Muscle of arm (tissue), 14 donors: ENCODE measurements around the gene IL12RB2. TPM values are rescaled to one million over a fixed set of nuclear protein-coding genes. Genes with fewer than 3 reads are reported as not detected.

ENCODE experiments used
- DNase-seq: peaks from one replicate; pipeline ENCODE4 v3.0.0-alpha.2; 2013
- long read RNA-seq, 11 donors: transcript quantifications; one replicate each; lab custom pipeline, GENCODE V29; 2026
- polyA plus RNA-seq, 12 donors: library from polyadenylated mRNA; unstranded; fragments of 120-200 nt; gene quantifications; one replicate each; pipeline ENCODE4 v1.2.1, GENCODE V29; 2013; ENCODE audit not compliant: insufficient read length in 12 of 12

IL12RB2 gene, protein sequence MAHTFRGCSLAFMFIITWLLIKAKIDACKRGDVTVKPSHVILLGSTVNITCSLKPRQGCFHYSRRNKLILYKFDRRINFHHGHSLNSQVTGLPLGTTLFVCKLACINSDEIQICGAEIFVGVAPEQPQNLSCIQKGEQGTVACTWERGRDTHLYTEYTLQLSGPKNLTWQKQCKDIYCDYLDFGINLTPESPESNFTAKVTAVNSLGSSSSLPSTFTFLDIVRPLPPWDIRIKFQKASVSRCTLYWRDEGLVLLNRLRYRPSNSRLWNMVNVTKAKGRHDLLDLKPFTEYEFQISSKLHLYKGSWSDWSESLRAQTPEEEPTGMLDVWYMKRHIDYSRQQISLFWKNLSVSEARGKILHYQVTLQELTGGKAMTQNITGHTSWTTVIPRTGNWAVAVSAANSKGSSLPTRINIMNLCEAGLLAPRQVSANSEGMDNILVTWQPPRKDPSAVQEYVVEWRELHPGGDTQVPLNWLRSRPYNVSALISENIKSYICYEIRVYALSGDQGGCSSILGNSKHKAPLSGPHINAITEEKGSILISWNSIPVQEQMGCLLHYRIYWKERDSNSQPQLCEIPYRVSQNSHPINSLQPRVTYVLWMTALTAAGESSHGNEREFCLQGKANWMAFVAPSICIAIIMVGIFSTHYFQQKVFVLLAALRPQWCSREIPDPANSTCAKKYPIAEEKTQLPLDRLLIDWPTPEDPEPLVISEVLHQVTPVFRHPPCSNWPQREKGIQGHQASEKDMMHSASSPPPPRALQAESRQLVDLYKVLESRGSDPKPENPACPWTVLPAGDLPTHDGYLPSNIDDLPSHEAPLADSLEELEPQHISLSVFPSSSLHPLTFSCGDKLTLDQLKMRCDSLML
- polyA plus RNA-seq: 1 to 10 TPM in 6 of 12 donors, under 1 TPM in 4, not detected in 2; 0.59 to 2.0 (median 1.2) TPM
- long read RNA-seq, donor 1: 0 reads
- long read RNA-seq, donor 2: 0 reads
- long read RNA-seq, donor 3: 0 reads
- long read RNA-seq, donor 4: 0 reads
- long read RNA-seq, donor 5: 0 reads
- long read RNA-seq, donor 6: 0 reads
- long read RNA-seq, donor 7: 0 reads
- long read RNA-seq, donor 8: 0 reads
- long read RNA-seq, donor 9: 0 reads
- long read RNA-seq, donor 10: 0 reads
- long read RNA-seq, donor 11: 0 reads

DNA sequence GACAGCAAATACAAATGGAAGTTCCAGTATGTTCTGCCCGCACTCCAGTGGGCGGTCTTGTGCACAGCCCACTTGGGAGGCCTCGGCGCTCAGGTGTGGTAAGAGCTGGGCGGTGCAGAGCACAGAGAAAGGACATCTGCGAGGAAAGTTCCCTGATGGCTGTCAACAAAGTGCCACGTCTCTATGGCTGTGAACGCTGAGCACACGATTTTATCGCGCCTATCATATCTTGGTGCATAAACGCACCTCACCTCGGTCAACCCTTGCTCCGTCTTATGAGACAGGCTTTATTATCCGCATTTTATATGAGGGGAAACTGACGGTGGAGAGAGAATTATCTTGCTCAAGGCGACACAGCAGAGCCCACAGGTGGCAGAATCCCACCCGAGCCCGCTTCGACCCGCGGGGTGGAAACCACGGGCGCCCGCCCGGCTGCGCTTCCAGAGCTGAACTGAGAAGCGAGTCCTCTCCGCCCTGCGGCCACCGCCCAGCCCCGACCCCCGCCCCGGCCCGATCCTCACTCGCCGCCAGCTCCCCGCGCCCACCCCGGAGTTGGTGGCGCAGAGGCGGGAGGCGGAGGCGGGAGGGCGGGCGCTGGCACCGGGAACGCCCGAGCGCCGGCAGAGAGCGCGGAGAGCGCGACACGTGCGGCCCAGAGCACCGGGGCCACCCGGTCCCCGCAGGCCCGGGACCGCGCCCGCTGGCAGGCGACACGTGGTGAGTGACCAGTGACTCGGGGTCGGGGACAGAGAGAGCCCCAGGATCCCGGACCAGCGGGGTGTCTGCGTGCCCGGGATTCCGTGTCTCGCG lies at the start of gene IL12RB2:
IL12RB2 (plus strand) TSS at position 623 of the 810 bp plus-strand sequence. CDS start 12,496 bp downstream, outside the sequence.
- DNase-seq: no peak

DNA sequence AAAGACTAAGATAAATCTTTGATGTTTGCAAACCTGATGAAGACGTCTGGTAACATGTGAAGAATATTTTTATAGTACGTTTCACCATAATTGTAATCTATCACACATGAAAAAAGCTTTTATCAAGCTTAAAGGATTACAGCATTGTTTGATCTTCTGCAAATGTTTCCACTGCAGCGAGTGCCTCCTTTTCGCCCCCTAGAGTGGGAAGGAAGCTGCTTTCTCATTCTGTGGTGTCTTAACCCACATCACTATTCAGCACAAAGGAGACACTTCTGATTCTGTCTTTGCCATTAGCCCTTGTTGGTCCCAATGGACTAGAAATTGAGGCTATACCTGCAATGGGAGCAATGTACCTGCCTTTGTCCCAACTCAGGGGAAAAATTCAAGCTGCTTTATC lies 46.0 kb upstream of the IL12RB2 start:
- no peak for DNase-seq

DNA sequence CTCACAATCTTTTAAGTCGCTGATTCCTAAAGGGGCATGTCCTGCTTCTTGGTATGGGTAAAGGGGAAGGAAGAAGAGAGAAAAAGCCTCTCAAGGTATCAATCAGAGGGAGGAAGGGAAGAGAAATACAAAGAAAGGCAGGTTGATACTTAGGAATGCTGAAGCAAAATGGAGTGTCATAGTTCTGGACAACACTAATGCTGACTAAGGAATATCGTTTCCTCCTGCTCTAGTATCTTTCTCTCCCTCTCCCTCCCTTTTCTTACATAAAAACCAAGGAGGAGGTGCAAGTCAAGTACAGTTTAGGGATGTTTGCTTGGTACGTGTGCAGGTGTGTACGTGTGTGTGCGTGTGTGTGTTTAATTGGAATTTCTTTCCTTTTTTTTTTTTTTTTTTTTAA lies 44.9 kb upstream of the IL12RB2 start:
- no peak for DNase-seq

DNA sequence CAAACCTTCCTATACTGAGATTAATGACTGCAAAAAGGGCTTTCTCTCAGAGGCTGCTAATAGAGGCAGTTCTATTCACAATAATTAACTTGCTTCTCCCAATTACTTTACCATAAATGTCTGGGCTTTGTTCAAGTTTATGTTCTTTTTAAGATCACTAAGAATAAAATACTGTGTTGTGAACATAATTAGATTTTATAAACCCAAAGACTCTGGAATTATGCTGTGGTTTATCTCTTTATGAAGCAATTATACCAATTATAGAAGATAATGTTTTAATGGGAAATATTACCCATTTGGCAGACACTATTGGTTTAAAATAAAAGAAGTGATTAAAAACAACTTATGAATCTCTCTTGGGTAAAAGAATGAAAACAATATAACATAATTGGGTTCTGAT lies 43.5 kb upstream of the IL12RB2 start:
- no peak for DNase-seq

DNA sequence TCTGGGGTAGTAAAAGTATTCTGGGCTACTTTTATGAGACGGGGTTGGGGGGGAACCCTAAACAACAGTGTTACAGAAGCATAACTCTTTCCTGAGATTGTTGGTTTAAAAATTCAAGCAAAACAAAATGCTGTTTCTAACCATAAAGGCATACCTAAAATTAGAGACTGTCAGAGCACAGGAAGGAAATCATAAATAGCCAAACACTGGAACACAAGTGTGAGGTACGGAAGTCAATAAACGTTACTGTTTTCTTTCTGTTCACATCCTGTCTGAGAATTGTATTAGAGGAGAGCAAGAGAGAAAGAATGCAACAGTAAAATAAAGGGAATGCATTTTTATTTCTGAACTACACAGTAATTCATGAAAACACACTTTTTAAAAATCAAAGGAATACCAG lies 42.8 kb upstream of the IL12RB2 start:
- DNase-seq: no peak

DNA sequence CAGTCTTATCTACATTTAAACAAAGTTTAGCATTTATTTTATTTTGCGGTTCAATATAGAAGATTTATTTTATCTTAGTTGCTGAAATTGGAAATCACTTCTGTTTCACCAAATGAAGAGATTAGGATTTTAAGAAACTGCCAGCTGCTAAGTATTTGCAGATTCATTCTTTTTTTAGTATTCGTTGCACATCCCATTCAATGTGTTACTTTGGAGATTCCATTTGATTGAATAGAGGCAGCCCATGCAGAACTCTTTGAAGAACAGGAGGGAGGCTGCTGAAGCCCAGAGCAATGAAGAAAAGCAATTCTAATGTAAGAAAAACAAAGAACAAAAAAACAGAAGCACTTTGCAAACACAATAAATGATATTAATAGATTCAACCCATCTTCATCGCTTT lies 38.6 kb upstream of the IL12RB2 start:
- no peak for DNase-seq

DNA sequence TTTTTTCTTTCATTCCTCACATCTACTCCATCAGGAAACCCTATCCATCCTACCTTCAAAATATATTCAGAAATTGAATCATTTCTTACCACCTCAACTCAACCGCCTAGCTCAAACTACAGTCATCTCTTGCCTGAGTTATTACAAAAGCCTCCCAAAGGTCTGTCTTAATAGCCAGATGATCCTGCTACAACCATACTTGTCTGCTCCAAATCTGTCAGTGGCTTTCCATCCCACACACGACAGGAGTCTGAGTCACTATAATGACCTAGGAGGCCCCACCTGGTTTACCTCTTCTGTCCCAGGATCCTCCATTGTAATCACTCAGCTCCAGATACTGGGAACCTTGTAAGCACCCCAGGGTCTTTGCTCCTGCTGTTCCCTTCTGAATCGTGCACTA lies 37.1 kb upstream of the IL12RB2 start:
- no peak for DNase-seq

DNA sequence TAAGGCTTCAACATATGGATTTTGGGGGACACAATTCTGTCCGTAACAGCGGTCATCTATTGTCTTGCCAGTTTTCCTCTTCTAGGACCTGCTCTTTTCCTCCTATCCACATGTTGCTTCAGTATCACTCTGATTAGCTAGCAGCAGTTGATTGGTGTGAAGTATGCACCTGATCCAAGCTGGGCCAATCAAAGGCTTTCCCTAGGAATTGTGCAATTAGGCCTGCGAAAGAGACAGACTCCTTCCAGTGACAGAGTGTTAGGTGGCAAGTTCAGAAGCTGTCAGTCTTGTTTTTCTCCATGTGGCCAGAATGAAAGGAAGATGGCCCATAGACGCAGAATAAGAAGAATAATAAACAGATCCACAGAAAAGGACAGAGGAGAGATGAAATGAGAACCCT lies 34.1 kb upstream of the IL12RB2 start:
- no peak for DNase-seq

DNA sequence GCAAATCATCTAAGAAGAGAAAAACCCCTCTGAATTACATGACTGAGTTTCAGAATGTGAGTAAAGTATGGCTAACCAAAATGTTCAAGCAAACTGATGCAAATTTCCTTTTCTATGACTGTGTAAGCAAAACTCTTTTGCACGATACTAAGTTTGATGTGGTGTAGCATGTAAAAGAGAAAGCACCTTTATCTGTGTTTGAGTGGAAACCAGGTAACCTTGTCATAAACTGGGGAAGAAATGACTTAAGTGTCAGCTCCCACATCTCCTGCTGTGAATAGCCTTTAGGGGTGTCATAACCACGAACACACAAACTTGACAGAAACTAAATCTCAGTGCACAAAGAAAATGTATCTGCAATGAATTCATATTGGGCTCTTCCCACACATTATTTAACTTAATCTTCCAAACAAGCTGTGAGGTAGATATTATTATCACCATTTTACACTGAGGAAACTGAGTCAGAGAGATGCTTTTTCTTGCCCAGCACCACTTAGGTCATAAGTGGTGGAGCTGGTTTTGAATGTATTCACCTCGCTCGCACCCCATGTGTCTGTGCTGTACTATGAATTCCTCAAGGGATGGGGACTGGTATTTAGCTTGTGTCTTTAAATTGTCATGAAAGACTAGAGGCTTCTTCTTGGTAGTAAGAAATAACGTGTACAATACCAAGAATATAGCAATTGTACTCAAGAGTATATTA lies 32.9 kb upstream of the IL12RB2 start:
- no peak for DNase-seq

DNA sequence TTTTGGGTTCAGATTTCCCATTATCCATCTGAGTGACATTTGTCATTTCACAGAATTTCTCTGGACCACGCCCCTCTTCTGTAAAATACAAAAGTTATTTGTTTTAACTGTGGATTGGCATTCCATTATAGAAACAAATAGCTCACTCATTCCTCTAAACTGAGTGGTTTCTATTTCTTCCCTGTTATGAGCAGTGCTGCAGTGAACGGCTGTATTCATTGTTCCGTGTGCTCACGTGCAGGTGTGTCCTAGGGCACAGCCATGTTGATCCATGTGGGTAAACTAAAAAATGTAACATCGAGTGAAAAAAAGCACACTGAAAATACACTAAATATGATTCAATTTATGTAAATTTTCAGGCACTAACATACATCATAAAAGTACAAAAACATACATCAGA lies 27.0 kb upstream of the IL12RB2 start:
- DNase-seq: no peak

DNA sequence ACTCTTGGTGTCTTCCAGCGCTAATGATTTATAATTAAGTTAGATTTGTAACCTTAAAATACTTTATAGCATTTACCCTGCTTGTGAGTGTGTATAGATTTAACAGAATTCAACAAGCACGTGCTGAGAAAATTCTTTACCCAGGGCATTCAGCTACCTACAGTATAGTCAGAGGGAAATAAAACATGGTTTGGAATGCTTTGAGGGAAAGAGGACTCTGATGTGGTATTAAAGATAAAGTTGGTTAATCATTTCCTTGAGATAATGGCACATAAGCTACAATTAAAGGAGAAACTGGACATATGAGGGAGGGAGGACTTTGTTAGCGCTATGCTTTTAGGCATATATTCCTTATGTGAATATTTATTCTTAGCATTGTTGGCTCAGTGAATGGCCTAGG lies 26.4 kb upstream of the IL12RB2 start:
- no peak for DNase-seq

DNA sequence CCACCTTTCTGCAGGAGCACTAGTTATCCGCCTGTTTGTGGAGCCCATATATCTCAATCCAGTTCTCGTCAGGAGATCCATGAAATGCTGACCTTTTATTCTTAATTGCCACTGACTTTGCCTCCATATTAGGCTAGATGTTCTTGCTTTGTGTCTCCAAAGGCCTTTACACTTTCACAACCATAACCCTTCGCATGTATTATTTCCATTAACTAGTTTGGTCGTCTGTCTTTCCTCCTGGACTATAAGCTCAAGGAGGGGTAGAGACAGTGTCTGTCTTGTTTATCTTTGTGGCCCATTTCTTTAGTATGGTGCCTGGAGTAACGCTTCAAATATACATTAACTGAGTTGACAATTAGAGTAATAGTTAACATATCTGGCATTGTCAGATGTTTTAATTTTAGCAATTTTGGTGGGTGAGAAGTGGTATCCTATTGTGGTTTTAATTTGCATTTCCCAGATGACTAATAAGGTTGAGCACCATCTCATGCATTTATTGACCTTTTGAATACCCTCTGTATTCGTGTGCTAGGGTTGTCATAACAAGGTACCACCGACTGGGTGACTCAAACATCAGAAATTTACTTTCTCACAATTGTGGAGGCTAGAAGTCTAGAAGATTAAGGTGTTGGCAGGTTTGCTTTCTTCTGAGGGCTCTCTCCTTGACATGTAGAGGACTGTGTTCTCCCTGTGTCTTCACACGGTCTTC lies 21.7 kb upstream of the IL12RB2 start:
- DNase-seq: no peak

DNA sequence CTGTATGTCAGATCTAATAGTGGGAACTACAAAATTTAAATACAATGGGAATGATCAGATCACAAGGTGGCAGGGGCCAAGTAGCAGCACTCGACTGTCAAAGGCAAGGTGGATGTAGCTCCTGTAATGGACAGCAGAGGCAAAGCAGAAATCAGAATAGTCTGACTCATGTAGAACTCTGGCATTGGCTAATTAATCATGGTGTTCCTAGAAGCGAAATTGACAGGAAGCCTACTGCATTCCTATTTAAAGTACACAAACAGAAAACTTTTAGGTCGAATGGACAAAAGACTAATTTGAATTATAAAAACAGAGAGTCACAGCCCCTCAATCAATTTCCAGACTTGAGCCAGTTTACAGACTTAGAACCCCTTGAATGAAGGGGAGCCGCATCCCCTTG lies 17.4 kb upstream of the IL12RB2 start:
- DNase-seq: no peak

DNA sequence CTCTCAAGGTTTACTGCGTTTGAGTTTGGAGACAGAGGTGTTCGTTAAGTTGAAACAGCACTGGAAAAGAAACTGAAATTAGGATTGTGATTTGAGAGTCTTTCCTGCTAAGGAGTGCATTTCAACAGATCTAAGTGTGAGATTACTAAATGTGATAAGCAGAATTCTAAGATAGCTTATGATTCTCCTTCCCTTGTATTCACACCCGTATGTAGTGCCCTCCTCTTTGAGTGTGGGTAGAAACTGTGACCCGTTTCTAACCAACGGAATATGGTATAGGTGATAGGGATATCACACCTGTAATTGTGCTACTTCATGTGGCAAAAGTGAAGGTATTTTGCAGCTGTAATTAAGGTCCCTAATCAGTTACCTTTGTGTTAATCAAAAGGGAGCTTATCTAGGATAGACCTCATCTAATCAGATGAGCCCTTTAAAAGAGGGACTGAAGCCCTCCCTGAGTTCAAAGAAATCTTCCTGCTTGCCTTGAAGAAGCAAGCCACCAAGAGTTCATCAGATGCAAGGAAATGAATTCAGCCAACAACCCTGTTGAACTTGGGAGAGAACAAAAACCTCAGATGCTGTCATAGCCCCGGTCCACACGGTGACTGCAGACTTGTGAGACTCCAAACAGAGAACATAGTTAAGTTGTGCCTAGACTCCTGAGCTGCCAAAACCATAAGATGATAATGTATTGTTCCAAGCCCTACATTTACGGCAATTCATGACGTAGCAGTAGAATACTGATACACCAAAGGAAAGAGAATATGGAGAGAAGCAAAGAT lies 12.6 kb upstream of the IL12RB2 start:
- DNase-seq: no peak

DNA sequence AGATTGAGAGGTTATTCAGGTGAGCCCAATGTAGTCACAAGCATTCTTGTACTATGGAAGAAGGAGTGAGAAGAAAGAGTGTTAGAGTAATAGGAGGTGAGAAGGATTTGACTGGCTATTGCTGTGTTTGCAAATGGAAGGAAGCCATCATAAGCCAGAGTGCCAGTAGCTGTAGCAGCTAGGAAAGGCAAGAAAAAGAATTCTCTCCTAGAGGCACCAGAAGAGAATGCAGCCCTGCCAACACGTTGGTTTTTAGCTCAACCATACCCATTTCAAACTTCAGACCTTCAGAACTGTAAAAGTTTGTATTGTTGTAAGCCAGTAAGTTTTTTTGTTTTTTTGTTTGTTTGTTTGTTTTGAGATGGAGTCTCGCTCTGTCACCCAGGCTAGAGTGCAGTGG lies 8.9 kb upstream of the IL12RB2 start:
- DNase-seq: no peak

DNA sequence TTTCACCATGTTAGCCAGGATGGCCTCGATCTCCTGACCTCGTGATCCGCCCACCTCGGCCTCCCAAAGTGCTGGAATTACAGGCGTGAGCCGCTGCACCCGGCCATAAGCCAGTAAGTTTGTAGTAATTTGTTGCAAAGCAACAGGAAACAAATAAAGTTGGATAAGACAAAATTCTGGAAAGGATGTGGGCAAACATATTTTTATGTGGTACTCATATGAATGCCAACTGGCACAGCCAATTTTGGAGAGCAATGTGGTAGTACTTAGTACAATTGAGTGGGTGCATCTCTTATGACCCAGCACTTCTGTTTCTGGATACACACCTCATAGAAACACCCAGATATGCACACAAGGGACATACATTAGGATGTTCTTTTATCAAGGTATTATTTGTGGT lies 8.4 kb upstream of the IL12RB2 start:
- no peak for DNase-seq

DNA sequence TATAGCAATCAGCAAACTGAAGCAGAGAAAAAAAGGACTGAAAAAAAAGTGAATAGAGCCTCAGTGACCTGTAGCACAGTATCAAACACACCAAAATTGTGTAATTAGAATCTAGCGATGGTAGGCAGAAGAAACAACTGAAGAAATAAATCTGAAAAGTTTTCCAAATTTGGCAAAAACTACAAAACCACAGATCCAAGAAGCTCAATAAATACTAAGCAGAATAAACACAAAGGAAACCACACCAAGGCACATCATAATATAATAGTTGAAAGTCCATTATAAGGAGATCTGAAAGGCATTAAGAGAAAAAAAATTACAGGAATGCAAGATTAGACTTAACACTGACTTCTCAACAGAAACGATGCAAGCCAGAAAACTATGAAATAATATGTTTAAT lies 7.1 kb upstream of the IL12RB2 start:
- DNase-seq: no peak

DNA sequence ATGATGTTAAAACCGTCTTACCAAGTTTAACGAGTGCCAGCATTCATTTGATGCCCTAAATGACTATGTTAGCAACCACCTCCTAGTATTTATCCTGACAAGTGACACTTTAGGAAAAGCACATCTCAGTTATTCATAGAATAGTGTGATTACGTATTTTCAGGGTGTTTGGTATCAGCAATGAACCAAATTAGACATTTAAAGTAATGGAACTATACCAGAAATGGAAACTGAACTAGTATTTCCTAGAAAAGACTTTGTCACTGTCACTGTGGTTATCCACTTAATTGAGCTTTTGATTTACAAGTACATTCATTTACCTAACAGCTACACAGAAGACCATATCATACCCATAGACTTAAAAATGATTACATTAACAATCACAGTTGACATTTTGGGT lies 3.6 kb upstream of the IL12RB2 start:
- DNase-seq: no peak

DNA sequence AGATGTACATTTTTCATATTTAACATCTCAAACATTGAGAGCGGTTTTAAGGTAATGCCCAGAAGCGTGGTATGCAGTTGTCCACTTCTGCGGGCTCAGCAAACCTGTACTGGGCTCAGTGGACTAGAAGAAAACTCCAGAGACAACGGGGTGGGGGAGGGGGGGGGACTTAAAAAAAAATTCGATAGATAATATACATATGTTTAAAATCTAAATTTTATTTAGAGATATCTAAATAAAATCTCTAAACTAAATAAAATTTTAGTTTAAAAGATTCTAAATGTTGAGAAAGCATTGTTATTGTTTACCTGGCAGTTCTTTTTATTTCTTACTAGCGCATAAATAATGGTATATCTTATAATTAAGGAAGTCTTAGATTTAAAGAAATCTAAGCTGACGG lies 1.1 kb upstream of the IL12RB2 start:
- no peak for DNase-seq

DNA sequence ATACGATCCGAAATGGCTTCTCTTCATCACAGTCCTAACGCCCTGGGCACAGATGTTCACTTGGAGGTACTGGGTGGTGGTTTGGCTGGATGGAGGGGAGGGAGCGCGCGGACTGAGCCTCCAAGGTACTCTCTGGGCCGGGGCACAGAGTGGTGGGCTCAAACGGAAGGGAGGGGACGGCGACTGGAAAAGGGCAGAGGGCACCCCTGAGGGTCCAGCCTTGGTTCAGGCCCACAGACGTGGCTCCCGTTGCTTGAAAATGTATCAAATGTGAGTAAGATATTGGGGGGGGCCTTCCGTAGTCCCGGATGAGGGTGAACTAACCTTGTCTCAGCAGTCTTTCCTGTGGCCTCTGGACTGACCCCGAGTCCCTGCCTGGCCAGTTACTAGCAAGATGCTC lies 463 bp downstream of the IL12RB2 start:
- DNase-seq: no peak
